Measurements from ENCODE around the gene MRPS9. TPM values are rescaled to one million over a fixed set of nuclear protein-coding genes. Genes with fewer than 3 reads are reported as not detected.

The MRPS9 gene
- total RNA-seq, 1 donor from 2014 or later = 24.5 TPM

- TF ChIP-seq, protein P1, sequence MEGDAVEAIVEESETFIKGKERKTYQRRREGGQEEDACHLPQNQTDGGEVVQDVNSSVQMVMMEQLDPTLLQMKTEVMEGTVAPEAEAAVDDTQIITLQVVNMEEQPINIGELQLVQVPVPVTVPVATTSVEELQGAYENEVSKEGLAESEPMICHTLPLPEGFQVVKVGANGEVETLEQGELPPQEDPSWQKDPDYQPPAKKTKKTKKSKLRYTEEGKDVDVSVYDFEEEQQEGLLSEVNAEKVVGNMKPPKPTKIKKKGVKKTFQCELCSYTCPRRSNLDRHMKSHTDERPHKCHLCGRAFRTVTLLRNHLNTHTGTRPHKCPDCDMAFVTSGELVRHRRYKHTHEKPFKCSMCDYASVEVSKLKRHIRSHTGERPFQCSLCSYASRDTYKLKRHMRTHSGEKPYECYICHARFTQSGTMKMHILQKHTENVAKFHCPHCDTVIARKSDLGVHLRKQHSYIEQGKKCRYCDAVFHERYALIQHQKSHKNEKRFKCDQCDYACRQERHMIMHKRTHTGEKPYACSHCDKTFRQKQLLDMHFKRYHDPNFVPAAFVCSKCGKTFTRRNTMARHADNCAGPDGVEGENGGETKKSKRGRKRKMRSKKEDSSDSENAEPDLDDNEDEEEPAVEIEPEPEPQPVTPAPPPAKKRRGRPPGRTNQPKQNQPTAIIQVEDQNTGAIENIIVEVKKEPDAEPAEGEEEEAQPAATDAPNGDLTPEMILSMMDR (IDR thresholded peaks at IDR 0.05; ENCODE audit: insufficient read depth, low read length, severe bottlenecking) = no peak
- DNase-seq (ENCODE audit: low read depth) = no peak
- no peak for FAIRE-seq
Observed at GRCh38 chr2:105070010-105070865, 32.4 kb downstream of the MRPS9 start.

DNA sequence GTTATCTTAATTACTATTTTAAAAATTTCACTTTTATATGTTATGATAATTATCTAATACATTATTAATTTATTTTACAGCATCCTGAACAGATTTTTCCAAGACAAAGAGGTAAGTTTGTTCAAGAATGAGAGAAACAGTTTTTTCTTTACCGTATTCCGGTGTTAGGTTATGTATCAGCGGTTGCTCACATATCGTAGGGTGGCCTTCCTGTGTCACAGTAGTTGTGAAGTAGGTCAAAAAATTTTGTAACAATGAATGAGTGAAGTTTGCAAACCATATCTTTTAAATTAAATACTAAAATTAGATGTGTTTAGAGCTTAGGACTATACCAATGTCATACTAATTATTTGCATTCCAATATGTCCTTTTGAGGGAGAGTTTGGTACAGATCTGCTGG lies 33.5 kb downstream of the MRPS9 start:
- no peaks in the 10 kb centered on the region for H3K36me3 ChIP-seq (ENCODE audit: control insufficient read depth, insufficient read depth, low read length)
- H3K27me3 ChIP-seq (ENCODE audit: control insufficient read depth, insufficient read depth, low read length) = no peaks in the 10 kb centered on the region
- TF ChIP-seq, protein P1 (IDR thresholded peaks at IDR 0.05; ENCODE audit: insufficient read depth, low read length, severe bottlenecking) = no peak
- no peak for FAIRE-seq
- DNase-seq (ENCODE audit: low read depth) = no peak
- H3K4me3 ChIP-seq (ENCODE audit: low read depth, low read length) = no peak overlapping the region

More at GRCh38 chr2:105070010-105070865, 32.4 kb downstream of the MRPS9 start:
- Histone ChIP-seq H3K4me3 (ENCODE audit: low read depth, low read length) (no peak overlapping the region), H3K27me3 (ENCODE audit: control insufficient read depth, insufficient read depth, low read length) (no peaks in the 10 kb centered on the region), H3K36me3 (ENCODE audit: control insufficient read depth, insufficient read depth, low read length) (no peaks in the 10 kb centered on the region)

DNA sequence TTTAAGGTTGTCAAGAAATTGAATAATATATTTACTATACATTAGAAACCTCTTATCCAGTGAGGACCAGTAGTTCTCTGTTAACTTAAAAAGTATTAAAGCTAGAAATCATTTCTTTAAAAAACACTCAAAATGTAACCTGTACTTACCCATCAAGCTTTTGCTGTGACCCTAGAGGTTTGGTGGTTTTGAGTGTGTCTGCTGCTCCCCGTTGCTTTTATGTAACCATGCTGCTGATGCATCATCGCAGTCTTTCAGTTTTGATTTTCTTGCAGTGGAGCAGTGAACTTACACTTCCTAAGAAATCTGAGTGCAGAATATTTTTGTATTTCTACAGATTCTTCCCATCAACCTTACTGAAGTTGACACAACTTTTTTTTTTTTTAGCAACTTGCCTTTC lies 34.2 kb downstream of the MRPS9 start:
- H3K4me3 ChIP-seq (ENCODE audit: low read depth, low read length) = no peak overlapping the region
- no peaks in the 10 kb centered on the region for H3K27me3 ChIP-seq (ENCODE audit: control insufficient read depth, insufficient read depth, low read length)
- no peak for DNase-seq (ENCODE audit: low read depth)
- H3K36me3 ChIP-seq (ENCODE audit: control insufficient read depth, insufficient read depth, low read length) = no peaks in the 10 kb centered on the region
- TF ChIP-seq, protein P1 (IDR thresholded peaks at IDR 0.05; ENCODE audit: insufficient read depth, low read length, severe bottlenecking) = no peak
- FAIRE-seq = no peak

DNA sequence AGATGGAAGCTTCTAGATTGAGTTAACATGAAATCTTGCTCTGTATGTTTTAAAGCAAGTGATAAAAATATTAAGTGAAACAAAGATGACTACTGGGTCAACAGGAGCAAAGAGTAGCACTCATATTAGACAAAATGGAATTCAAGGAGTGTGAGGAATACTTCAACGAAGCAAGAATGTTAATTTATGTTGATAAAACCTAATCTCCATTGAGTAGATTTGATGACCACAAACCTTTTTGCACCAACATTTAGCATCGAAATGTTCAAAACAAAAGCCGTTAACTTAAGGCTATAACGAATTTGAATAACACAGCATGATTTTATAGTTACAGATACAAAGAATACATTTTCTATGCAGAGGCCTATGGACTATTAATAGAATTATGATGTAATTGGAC lies 35.7 kb downstream of the MRPS9 start:
- Histone ChIP-seq H3K36me3 (ENCODE audit: control insufficient read depth, insufficient read depth, low read length) (no peaks in the 10 kb centered on the region), H3K4me3 (ENCODE audit: low read depth, low read length) (no peak overlapping the region), H3K27me3 (ENCODE audit: control insufficient read depth, insufficient read depth, low read length) (no peaks in the 10 kb centered on the region)
- TF ChIP-seq, protein P1 (IDR thresholded peaks at IDR 0.05; ENCODE audit: insufficient read depth, low read length, severe bottlenecking) = no peak
- DNase-seq (ENCODE audit: low read depth) (no peak), FAIRE-seq (no peak)

DNA sequence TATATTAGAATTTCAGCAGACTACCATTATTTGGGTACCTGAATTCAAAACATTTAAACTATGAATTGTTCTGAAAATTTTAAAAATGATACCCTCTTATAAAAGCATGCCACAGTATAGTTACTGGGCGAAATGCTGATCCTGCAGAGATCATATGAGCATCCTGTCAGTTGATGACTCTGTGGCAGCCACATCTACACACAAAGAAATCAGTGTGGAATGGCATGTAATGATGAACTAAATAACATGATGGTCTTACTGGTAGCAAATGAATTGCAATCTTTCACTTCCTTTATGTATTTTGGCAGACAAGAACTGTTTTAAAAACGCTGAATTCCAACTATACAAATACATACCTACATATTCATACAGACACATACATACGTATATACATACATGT lies 38.3 kb downstream of the MRPS9 start:
- Histone ChIP-seq H3K36me3 (ENCODE audit: control insufficient read depth, insufficient read depth, low read length) (no peaks in the 10 kb centered on the region), H3K4me3 (ENCODE audit: low read depth, low read length) (no peak overlapping the region), H3K27me3 (ENCODE audit: control insufficient read depth, insufficient read depth, low read length) (no peaks in the 10 kb centered on the region)
- TF ChIP-seq, protein P1 (IDR thresholded peaks at IDR 0.05; ENCODE audit: insufficient read depth, low read length, severe bottlenecking) = no peak
- FAIRE-seq = no peak
- no peak for DNase-seq (ENCODE audit: low read depth)
